Kidney epithelial cell (primary cell): ENCODE results near the gene DAP. TPM values are rescaled to one million over a fixed set of nuclear protein-coding genes. Genes with fewer than 3 reads are reported as not detected.

ENCODE experiments used
- DNase-seq: peaks from one replicate; pipeline ENCODE4 v3.0.0-alpha.2; 2010; ENCODE audit warnings: low read depth
- H3K27me3 ChIP-seq: 2 replicates; pipeline ENCODE4 v1.6.0; 2011; ENCODE audit warnings: low read length; ENCODE audit not compliant: control insufficient read depth, insufficient read depth
- H3K36me3 ChIP-seq: 2 replicates; pipeline ENCODE4 v1.5.1; 2011; ENCODE audit warnings: low read length; ENCODE audit not compliant: control insufficient read depth, insufficient read depth
- H3K4me3 ChIP-seq: 2 replicates; pipeline ENCODE4 v1.5.1; 2011; ENCODE audit warnings: low read depth, mild to moderate bottlenecking, control low read depth, low read length
- CTCF ChIP-seq: IDR thresholded peaks from 2 replicates; pipeline ENCODE4 v1.5.1; 2011; ENCODE audit warnings: mild to moderate bottlenecking, moderate library complexity, low read length, control low read depth, inconsistent platforms; ENCODE audit not compliant: insufficient read depth, poor library complexity, severe bottlenecking
- total RNA-seq: library from RNA; depleted of rRNA; stranded (reverse); fragments of >200 nt; gene quantifications from 2 replicates; pipeline ENCODE4 v1.2.3, GENCODE V29; 2015

The DAP gene
- total RNA-seq, 1 donor from 2014 or later, result 77.7 TPM

- TF ChIP-seq CTCF, result no peak
- Histone ChIP-seq H3K36me3 (peaks cover 4% of the 10 kb centered on the region), H3K4me3 (no peak overlapping the region), H3K27me3 (no peaks in the 10 kb centered on the region)
- DNase-seq, result no peak
Measured at GRCh38 chr5:10653751-10654400, 107.2 kb downstream of the DAP start.

- no peak for TF ChIP-seq CTCF
- DNase-seq, result no peak
- Histone ChIP-seq H3K36me3 (peaks cover 4% of the 10 kb centered on the region), H3K27me3 (no peaks in the 10 kb centered on the region), H3K4me3 (no peak overlapping the region)
Measured at GRCh38 chr5:10653043-10653442, 108.0 kb downstream of the DAP start.

GRCh38 chr5:10652606-10653005 lies 108.4 kb downstream of the DAP start:
- Histone ChIP-seq H3K4me3 (no peak overlapping the region), H3K27me3 (no peaks in the 10 kb centered on the region), H3K36me3 (peaks cover 4% of the 10 kb centered on the region)
- DNase-seq, result no peak
- no peak for TF ChIP-seq CTCF

GRCh38 chr5:10652151-10652550 lies 108.9 kb downstream of the DAP start:
- no peak for TF ChIP-seq CTCF
- Histone ChIP-seq H3K27me3 (no peaks in the 10 kb centered on the region), H3K36me3 (peaks cover 4% of the 10 kb centered on the region), H3K4me3 (no peak overlapping the region)
- no peak for DNase-seq

- TF ChIP-seq CTCF, result no peak
- Histone ChIP-seq H3K27me3 (no peaks in the 10 kb centered on the region), H3K36me3 (peaks cover 2% of the 10 kb centered on the region), H3K4me3 (no peak overlapping the region)
- no peak for DNase-seq
Measured at GRCh38 chr5:10649666-10650380, 111.2 kb downstream of the DAP start.
